ENCODE measurements around the gene HSPH1.

HSPH1 gene

GRCh38 chr13:31124204-31124603 lies 37.5 kb downstream of the HSPH1 start:
- Histone ChIP-seq H3K4me3 (ENCODE audit: low read length) (no peak overlapping the region), H3K27me3 (ENCODE audit: low read depth, low read length) (peaks cover 33% of the 10 kb centered on the region), H3K27ac (ENCODE audit: low read length) (no peak overlapping the region), H2AFZ (ENCODE audit: low read depth, low read length) (no peak overlapping the region), H3K9ac (ENCODE audit: low read length) (no peak overlapping the region), H3K79me2 (ENCODE audit: low read length) (no peaks in the 10 kb centered on the region), H4K20me1 (ENCODE audit: insufficient read depth, low read length) (no peaks in the 10 kb centered on the region), H3K4me1 (ENCODE audit: low read length) (peaks cover 11% of the 10 kb centered on the region), H3K4me2 (ENCODE audit: low read length) (no peak overlapping the region), H3K9me3 (ENCODE audit: insufficient read depth, low read length) (no peaks in the 10 kb centered on the region), H3K36me3 (replicated peaks; ENCODE audit: low read depth, low read length) (no peaks in the 10 kb centered on the region)
- no peak for TF ChIP-seq CTCF (IDR thresholded peaks at IDR 0.05; ENCODE audit: low read depth, low read length)
- TF ChIP-seq EZH2phosphoT487 (IDR thresholded peaks at IDR 0.05; ENCODE audit: low read depth) = no peak

GRCh38 chr13:31122544-31123260 lies 39.0 kb downstream of the HSPH1 start:
- H3K27ac ChIP-seq (ENCODE audit: low read length) = no peak overlapping the region
- no peak for TF ChIP-seq CTCF (IDR thresholded peaks at IDR 0.05; ENCODE audit: low read depth, low read length)
- no peak for TF ChIP-seq EZH2phosphoT487 (IDR thresholded peaks at IDR 0.05; ENCODE audit: low read depth)
- H3K36me3 ChIP-seq (replicated peaks; ENCODE audit: low read depth, low read length) = no peaks in the 10 kb centered on the region
- H3K79me2 ChIP-seq (ENCODE audit: low read length) = no peaks in the 10 kb centered on the region
- H3K4me1 ChIP-seq (ENCODE audit: low read length) = peaks cover 11% of the 10 kb centered on the region
- H3K9ac ChIP-seq (ENCODE audit: low read length) = no peak overlapping the region
- no peaks in the 10 kb centered on the region for H4K20me1 ChIP-seq (ENCODE audit: insufficient read depth, low read length)
- H3K4me3 ChIP-seq (ENCODE audit: low read length) = no peak overlapping the region
- no peaks in the 10 kb centered on the region for H3K9me3 ChIP-seq (ENCODE audit: insufficient read depth, low read length)
- peaks cover 47% of the 10 kb centered on the region for H3K27me3 ChIP-seq (ENCODE audit: low read depth, low read length)
- H3K4me2 ChIP-seq (ENCODE audit: low read length) = no peak overlapping the region
- H2AFZ ChIP-seq (ENCODE audit: low read depth, low read length) = no peak overlapping the region

GRCh38 chr13:31122143-31122542 lies 39.6 kb downstream of the HSPH1 start:
- Histone ChIP-seq H3K4me2 (ENCODE audit: low read length) (no peak overlapping the region), H3K9ac (ENCODE audit: low read length) (no peak overlapping the region), H2AFZ (ENCODE audit: low read depth, low read length) (no peak overlapping the region), H3K9me3 (ENCODE audit: insufficient read depth, low read length) (no peaks in the 10 kb centered on the region), H3K36me3 (replicated peaks; ENCODE audit: low read depth, low read length) (no peaks in the 10 kb centered on the region), H3K27ac (ENCODE audit: low read length) (no peak overlapping the region), H4K20me1 (ENCODE audit: insufficient read depth, low read length) (no peaks in the 10 kb centered on the region), H3K4me3 (ENCODE audit: low read length) (no peak overlapping the region), H3K27me3 (ENCODE audit: low read depth, low read length) (peaks cover 53% of the 10 kb centered on the region), H3K79me2 (ENCODE audit: low read length) (no peaks in the 10 kb centered on the region), H3K4me1 (ENCODE audit: low read length) (peaks cover 11% of the 10 kb centered on the region)
- TF ChIP-seq EZH2phosphoT487 (IDR thresholded peaks at IDR 0.05; ENCODE audit: low read depth) = no peak
- no peak for TF ChIP-seq CTCF (IDR thresholded peaks at IDR 0.05; ENCODE audit: low read depth, low read length)

- Histone ChIP-seq H3K27me3 (ENCODE audit: low read depth, low read length) (peaks cover 58% of the 10 kb centered on the region), H3K9ac (ENCODE audit: low read length) (no peak overlapping the region), H3K36me3 (replicated peaks; ENCODE audit: low read depth, low read length) (no peaks in the 10 kb centered on the region), H3K79me2 (ENCODE audit: low read length) (no peaks in the 10 kb centered on the region), H3K4me2 (ENCODE audit: low read length) (peak overlapping the region; percentile 41), H3K27ac (ENCODE audit: low read length) (no peak overlapping the region), H3K9me3 (ENCODE audit: insufficient read depth, low read length) (no peaks in the 10 kb centered on the region), H3K4me3 (ENCODE audit: low read length) (no peak overlapping the region), H3K4me1 (ENCODE audit: low read length) (peaks cover 11% of the 10 kb centered on the region), H4K20me1 (ENCODE audit: insufficient read depth, low read length) (no peaks in the 10 kb centered on the region), H2AFZ (ENCODE audit: low read depth, low read length) (peak overlapping the region; percentile 51)
- TF ChIP-seq CTCF (IDR thresholded peaks at IDR 0.05; ENCODE audit: low read depth, low read length) = no peak
- TF ChIP-seq EZH2phosphoT487 (IDR thresholded peaks at IDR 0.05; ENCODE audit: low read depth) = no peak
These were observed 40.1 kb downstream of the HSPH1 start for GRCh38 chr13:31121379-31122140.

Data from OCI-LY3 (cell line).